ENCODE measurements around the gene FILIP1.

The FILIP1 gene

GRCh38 chr6:75345413-75345812 lies 148.2 kb downstream of the FILIP1 start:
- FAIRE-seq (no peak), DNase-seq (ENCODE audit: low spot score) (no peak)

DNA sequence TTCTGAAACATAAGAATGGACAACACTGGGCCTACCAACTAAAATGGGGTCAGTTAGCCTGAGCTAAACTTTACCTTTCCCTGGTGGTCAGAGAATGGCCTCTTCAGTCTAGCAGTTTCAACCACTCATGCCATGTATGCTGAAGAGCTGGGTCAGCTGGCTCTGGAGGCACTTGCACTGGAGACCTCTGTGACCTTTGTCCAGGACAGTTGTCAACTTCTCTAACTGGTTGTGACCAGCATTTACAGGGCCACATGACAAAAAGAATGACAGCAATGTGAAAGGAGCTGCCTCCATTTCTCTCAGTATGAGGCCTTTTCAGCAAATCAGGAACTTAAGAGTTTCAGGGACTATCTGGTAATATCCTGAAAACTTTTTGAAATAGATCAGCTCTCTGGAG lies 149.1 kb downstream of the FILIP1 start:
- FAIRE-seq, result no peak

GRCh38 chr6:75344021-75344420 lies 149.6 kb downstream of the FILIP1 start:
- FAIRE-seq, result no peak

More for the DNA sequence above, 149.1 kb downstream of the FILIP1 start:
- no peak for DNase-seq (ENCODE audit: low spot score)

GRCh38 chr6:75337835-75338580 lies 155.6 kb downstream of the FILIP1 start:
- FAIRE-seq (no peak), DNase-seq (ENCODE audit: low spot score) (no peak)

More at GRCh38 chr6:75344021-75344420, 149.6 kb downstream of the FILIP1 start:
- no peak for DNase-seq (ENCODE audit: low spot score)

- DNase-seq (ENCODE audit: low spot score) (no peak), FAIRE-seq (no peak)
Measured at GRCh38 chr6:75334266-75335040, 159.1 kb downstream of the FILIP1 start.

DNA sequence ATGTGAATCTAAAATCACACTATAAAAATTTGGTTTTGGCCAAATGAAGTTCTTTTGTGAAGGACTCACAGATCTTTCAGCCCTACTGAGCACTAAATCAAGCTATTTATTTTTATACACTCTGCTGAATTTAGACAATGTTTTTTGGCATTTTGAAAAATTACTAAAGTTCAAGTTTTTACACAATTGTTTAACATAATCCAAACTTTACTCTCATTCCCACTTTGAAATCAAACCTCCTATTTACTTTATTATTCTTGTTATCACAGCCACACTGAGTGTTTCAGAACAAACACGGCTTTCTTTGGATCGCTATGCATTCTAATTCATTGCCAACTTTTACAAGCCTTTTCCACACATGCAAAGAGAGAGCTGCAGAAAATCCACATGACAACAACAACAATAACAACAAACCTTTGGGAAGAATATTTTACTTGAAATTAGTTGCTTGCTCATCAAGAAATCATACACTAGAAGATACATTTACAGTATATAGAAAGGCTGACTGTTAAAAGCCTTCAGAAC lies 159.9 kb downstream of the FILIP1 start:
- DNase-seq (ENCODE audit: low spot score) (no peak), FAIRE-seq (no peak)

GRCh38 chr6:75331151-75331550 lies 162.4 kb downstream of the FILIP1 start:
- FAIRE-seq (no peak), DNase-seq (ENCODE audit: low spot score) (no peak)

GRCh38 chr6:75329703-75330102 lies 163.9 kb downstream of the FILIP1 start:
- FAIRE-seq (no peak), DNase-seq (ENCODE audit: low spot score) (no peak)

DNA sequence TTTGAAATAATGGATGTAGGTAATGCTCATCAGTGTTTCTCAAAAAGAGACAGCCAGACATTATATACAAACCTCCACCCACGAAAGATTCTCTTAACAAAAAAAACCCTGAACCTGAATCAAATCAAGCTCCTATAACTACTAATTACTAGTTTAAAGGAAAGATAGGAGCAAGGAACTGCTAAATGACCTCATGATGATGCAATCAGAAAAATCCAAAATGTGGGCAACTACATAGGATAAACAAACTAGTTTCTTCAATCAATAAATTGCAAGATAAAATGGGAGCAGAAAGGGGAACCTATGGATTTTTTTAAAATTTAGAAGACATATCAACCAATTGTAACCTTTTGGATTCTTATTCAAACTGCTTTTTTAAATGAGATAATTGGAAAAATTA lies 165.8 kb downstream of the FILIP1 start:
- no peak for FAIRE-seq
- DNase-seq (ENCODE audit: low spot score), result no peak

DNA sequence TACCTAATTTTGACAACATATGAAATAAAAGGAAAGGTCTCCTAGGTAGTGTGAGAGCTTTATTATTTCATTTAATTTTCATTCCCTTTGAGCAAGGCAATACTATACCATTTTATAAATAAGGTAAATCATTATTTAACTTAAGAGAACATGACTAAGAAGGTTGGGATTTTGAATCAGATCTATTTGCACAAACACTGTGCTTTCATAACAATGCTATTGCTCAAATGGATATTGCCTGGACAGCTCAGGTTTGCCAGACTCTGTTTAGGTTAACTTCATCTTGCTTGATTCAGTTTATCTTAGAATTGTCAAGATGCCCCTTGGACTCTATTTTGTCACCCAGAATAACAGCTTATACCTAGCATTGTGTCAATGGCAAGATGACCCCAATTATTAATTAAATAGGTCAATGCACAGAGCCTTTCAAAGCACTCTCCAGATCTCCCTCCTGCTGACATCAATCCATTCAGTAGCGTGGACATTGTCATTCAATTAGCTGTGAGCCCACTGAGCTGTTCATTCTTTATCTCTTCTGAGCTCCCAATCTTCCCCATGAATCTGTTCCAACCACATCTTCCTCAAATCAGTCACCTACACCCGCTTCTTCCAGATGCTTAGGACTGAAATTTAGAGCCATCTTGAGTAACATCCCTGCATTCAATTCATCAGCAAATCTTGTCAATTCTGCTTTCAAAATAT lies 166.9 kb downstream of the FILIP1 start:
- no peak for FAIRE-seq

GRCh38 chr6:75318900-75319299 lies 174.7 kb downstream of the FILIP1 start:
- DNase-seq (ENCODE audit: low spot score), result no peak
- no peak for FAIRE-seq

More for the DNA sequence above, 166.9 kb downstream of the FILIP1 start:
- no peak for DNase-seq (ENCODE audit: low spot score)

- DNase-seq (ENCODE audit: low spot score) (peak; percentile 11), FAIRE-seq (no peak)
Measured at GRCh38 chr6:75317503-75318206, 175.9 kb downstream of the FILIP1 start.

DNA sequence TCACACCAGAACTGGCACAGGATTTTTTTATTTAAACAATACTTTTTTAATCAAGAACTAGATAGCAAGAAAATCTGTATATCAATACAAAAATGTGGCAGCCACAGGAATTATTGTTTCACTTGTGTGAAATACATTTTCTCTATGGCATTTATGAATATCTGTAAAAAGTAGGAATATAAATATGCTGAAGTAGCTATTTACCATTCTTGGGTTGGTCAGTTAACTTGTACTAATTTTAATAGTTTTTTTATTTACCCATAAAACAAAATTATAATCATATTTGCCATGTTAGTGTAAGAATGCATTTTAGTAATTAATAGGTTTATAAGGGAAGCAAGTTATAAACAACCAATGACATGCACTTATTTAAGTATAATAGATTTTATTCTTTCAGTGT lies 177.6 kb downstream of the FILIP1 start:
- FAIRE-seq, result no peak
- DNase-seq (ENCODE audit: low spot score), result no peak

DNA sequence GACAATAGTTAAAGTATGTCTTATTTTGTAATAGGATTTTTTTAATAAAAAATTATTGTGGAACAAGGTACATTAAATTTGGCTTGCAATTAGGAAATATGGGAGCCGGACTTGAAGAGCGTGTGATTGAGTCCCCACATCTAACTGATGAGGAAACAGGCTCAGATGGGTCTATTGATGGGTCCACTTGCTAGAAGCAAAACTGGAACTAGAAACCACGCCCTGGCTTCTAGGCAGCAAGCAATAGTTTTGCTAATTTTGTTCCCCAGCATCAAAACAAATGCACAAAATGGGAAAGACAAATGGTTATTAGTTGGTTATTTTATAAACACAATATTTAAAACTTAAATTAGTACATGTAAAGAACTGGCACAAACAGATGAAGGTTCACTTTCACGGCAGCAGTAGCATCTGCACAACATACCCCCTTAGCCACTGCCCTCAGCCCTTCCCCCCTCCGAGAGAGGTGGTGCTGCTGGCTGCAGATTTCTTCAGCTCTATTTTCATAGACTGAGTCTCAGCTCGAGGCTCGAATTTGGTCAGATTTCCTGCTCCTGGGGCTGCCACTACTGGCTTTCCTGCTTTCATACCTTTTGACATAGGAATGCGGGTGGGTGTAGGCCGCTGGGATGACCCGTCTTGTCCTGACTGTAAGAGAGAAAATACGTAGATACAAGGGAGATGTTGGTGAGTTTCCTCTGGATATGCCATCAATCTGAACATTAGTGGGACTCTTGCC lies 185.2 kb downstream of the FILIP1 start:
- DNase-seq (ENCODE audit: low spot score) (no peak), FAIRE-seq (no peak)

DNA sequence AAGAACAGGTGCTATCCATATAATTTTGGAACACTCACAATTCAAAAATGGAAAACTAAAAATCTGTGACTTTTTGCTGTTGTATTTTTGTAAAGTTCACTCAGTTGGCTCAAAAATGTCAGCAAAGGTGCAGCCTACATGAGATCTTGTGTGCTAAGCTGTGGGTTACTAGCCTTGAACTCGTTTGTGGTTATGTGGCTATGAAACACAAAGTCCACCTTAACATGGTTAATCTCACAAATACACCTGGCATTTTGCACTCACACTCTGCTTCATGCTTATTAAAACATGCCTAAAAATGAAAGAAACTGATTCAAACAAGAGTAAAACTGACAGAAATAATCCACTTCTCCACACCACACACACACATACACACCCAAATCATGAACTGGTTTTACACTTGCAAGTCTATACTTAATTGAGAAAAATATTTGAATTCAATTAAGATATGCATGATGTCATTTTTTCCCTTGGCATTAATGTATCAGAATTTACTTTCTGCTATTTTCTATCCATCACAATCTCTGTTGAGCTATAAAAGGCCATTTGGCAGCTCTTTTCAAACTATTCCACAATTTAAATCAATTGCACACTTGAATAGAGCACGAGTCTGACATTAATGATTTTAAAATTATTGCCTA lies 186.1 kb downstream of the FILIP1 start:
- no peak for FAIRE-seq
- DNase-seq (ENCODE audit: low spot score), result no peak

DNA sequence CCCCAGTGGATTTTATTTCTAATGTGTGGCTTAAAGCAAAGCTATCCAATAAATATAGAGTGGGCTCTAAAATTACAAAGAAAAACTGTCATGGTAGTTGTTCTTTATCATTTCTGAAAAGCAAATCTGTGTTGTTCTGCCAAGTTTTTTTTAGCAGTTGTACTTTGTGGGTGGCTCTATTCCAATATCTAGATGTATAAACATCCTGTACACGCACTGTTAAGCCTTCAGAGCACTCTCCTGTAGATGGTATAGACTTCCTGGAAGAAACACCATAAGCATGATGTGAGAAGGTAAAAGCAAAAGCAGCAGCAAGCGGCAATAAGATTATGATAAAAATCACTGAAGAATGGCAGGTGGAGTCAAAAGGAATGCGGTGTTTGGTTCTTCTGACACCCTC lies 187.5 kb downstream of the FILIP1 start:
- no peak for FAIRE-seq
- DNase-seq (ENCODE audit: low spot score), result no peak

GRCh38 chr6:75305573-75305972 lies 188.0 kb downstream of the FILIP1 start:
- no peak for DNase-seq (ENCODE audit: low spot score)
- no peak for FAIRE-seq

DNA sequence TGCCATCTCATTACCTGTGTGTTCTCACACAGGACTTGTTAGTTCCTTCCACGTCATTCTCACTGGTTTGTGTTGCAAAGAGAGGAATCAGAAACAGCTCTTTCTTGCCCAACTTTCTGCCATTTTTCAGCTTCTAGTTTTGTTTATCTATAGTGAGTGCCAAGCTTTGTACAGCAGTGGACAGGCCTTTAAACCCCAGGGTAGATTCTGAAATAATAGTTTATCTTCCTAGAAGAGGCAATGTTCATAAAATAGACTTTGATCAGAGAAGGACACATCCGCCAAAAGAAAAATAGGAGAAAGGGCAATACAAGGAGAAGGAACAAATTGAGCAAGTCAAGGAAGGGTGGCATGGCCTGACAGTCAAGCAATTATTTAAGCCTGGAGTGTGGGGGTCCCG lies 191.3 kb downstream of the FILIP1 start:
- DNase-seq (ENCODE audit: low spot score) (no peak), FAIRE-seq (no peak)

GRCh38 chr6:75301537-75301936 lies 192.1 kb downstream of the FILIP1 start:
- FAIRE-seq, result no peak
- DNase-seq (ENCODE audit: low spot score), result no peak

DNA sequence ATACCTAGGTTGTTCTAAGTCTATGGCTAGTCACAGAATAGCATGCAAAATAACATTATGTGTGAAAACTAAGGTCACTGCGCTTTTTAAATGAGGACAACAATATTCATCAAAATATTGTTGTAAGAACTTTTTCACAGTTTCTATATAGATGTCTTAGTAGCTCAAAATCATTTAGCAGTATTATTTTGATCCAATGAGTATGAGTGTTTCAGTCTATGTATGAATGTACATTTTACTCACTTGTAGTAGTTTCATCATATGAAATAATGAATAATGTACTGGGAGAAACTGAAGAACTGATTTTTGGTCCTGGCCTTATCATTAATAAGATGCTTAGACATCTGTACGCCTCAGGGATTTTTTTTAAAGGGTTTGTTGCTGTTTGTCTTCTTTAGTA lies 192.5 kb downstream of the FILIP1 start:
- no peak for DNase-seq (ENCODE audit: low spot score)
- no peak for FAIRE-seq

Measured in RCC 7860 (cell line).